Psoas muscle (tissue), 8 donors: ENCODE measurements around the gene RAI2. TPM values are rescaled to one million over a fixed set of nuclear protein-coding genes. Genes with fewer than 3 reads are reported as not detected.

Source experiments
- ATAC-seq, 4 donors: fragments of 200-7000 bp; cut with Tn5 transposase; one replicate each; pipeline ENCODE4 v1.9.1; 2020; ENCODE audit warnings: moderate library complexity in 3 of 4, mild to moderate bottlenecking in 2 of 4
- DNase-seq, 2 donors: peaks; one replicate each; pipeline ENCODE4 v3.0.0-alpha.2; 2020
- H3K27ac ChIP-seq: fragments of 200-600 bp; one replicate; pipeline ENCODE4 v1.8.0; 2022
- H3K27me3 ChIP-seq, 3 donors: fragments of 200-600 bp in 1 of 3; one replicate each; pipeline versions ENCODE4 v1.6.1 to v1.8.0; 2013 to 2022; ENCODE audit warnings: low read length in 2 of 3, mild to moderate bottlenecking in 2 of 3, moderate library complexity in 1 of 3; ENCODE audit not compliant: insufficient read depth in 3 of 3
- H3K36me3 ChIP-seq, 2 donors: fragments of 200-600 bp in 1 of 2; one replicate each; pipeline versions ENCODE4 v1.6.1 to v1.8.0; 2013 to 2022; ENCODE audit warnings: low read depth in 1 of 2, mild to moderate bottlenecking in 1 of 2, moderate library complexity in 1 of 2; ENCODE audit not compliant: insufficient read depth in 1 of 2
- H3K4me1 ChIP-seq: fragments of 200-600 bp; one replicate; pipeline ENCODE4 v1.8.0; 2022
- H3K4me3 ChIP-seq: fragments of 200-600 bp; one replicate; pipeline ENCODE4 v1.8.0; 2022; ENCODE audit warnings: mild to moderate bottlenecking
- H3K9me3 ChIP-seq: fragments of 200-600 bp; one replicate; pipeline ENCODE4 v1.8.0; 2022
- WGBS, 3 donors: extraction: QIAGEN DNeasy Blood & Tissue Kit; methylation state at CpG; one replicate each; pipeline versions ENCODE4 v1.1.6 to v1.1.7; 2013; 5-methylcytosine and 5-hydroxymethylcytosine counted together
- intact Hi-C, 2 donors: fragments of 100-400 bp; cut with DNase I; formaldehyde crosslinking; loops; one replicate each; pipeline versions ENCODE4 v1.11.0 to v1.14.2; 2022
- polyA plus RNA-seq, 3 donors: library from polyadenylated mRNA; stranded (reverse); fragments of 200-250 nt; gene quantifications; one replicate each; pipeline ENCODE4 v1.2.3, GENCODE V29; 2013
- total RNA-seq, 4 donors: library from RNA; stranded (reverse); fragmentation: NEBNext Ultra II Directional in 2 of 4; extraction: Animal tissue kit (Norgen Biotek cat#: 25700) in 2 of 4; gene quantifications; one replicate each; pipeline versions ENCODE4 v1.2.1 to v1.2.4, GENCODE V29; 2021 to 2023
- TF ChIP-seq, protein P1 (sequence below): fragments of 200-600 bp; IDR thresholded peaks from one replicate; pipeline ENCODE4 v1.8.0; 2022; ENCODE audit warnings: antibody characterized with exemption
- donor health status: healthy with polysubstance abuse.
- donor health status: DM: no; HTN: no; CAD: no; lungs with moderate emphysema.
- donor health status: Bipolar disorder and iron deficiency.
- donor health status: healthy.
- donor health status: DM: yes; HTN: yes; CAD: no.
- donor health status: DM: no; HTN: no; CAD: no.
- donor health status: DM: no; HTN: no; CAD: no.
- donor health status: DM: yes; HTN: yes; CAD: no.

The RAI2 gene
- total and polyA plus RNA-seq, 7 donors: 3.2 to 6.3 (median 4.2) TPM

DNA sequence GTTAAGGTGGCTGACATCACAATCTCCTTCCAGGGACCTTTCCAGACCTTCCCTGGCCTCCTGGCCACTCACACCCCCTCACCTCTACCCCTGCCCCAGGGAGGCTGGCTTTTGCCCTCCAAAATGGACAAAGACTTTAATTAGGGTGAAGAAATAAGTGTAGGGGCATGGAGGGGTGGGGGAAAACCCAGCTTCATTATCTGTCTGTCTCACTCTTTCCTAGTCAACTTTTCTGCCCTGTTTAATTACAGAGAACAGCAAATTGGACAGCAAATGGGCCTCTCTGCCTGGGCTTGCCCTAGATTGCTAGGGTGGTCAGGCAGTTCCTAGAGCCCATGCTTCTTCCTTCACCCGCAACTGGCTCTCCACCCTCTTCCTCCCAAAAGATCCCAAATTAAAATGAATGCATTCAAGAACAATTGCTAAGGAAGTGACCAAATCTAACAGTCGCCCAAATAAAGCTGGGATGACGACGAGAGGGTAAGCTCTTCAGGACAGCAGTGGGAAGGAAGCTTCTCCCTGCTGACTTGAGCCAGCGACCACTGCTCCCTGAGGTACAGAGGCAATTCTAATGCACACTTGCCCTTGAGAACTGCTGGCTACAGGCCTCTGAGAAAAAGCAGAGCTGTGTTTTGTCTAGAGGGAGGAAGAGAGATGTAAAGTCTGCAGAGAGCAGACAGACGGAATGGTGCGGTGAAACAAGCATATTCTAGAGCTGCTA is 12.4 kb downstream of the RAI2 start:
- no peak for ATAC-seq
- 53 to 79% (median 74%) methylated on average over 7 of the region's 7 CpGs for WGBS, 3 donors
- no peak overlapping the region for H3K27ac ChIP-seq
- no peak for DNase-seq
- no peaks in the 10 kb centered on the region for H3K4me1 ChIP-seq
- peaks cover 0 to 34% (median 0%) of the 10 kb centered on the region in 3 donors for H3K27me3 ChIP-seq
- intact Hi-C loops: no loop called here
- TF ChIP-seq, protein P1, sequence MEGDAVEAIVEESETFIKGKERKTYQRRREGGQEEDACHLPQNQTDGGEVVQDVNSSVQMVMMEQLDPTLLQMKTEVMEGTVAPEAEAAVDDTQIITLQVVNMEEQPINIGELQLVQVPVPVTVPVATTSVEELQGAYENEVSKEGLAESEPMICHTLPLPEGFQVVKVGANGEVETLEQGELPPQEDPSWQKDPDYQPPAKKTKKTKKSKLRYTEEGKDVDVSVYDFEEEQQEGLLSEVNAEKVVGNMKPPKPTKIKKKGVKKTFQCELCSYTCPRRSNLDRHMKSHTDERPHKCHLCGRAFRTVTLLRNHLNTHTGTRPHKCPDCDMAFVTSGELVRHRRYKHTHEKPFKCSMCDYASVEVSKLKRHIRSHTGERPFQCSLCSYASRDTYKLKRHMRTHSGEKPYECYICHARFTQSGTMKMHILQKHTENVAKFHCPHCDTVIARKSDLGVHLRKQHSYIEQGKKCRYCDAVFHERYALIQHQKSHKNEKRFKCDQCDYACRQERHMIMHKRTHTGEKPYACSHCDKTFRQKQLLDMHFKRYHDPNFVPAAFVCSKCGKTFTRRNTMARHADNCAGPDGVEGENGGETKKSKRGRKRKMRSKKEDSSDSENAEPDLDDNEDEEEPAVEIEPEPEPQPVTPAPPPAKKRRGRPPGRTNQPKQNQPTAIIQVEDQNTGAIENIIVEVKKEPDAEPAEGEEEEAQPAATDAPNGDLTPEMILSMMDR: no peak
- no peak overlapping the region for H3K4me3 ChIP-seq
- H3K9me3 ChIP-seq: no peaks in the 10 kb centered on the region
- no peaks in the 10 kb centered on the region for H3K36me3 ChIP-seq

DNA sequence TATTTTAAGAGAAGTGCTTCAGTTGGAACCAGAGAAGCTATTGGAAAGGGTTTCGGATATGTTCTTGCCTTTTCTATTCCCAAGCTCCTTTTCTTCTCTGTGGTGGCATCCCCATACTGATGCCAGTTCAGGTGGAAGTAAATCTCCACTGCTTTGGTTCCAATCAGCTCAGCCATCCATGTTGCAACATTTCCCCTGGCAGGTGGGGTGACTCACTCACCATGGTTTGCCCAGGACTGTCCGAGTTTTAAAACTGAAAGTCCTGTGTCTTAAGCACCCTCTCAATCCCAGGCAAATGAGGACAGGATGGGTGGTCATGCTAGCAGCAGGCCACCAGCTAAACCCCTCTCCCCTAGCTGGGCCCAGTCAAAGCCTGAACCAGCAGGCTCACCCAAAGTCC is 15.1 kb downstream of the RAI2 start:
- Histone ChIP-seq H3K27me3 (peaks cover 0 to 21% (median 0%) of the 10 kb centered on the region in 3 donors), H3K4me1 (no peaks in the 10 kb centered on the region), H3K27ac (no peak overlapping the region), H3K9me3 (no peaks in the 10 kb centered on the region), H3K36me3 (no peaks in the 10 kb centered on the region), H3K4me3 (no peak overlapping the region)
- intact Hi-C loops: no loop called here
- no peak for DNase-seq
- 46 to 71% (median 66%) methylated on average over 2 of the region's 2 CpGs for WGBS, 3 donors
- ATAC-seq: no peak
- TF ChIP-seq, protein P1: no peak

DNA sequence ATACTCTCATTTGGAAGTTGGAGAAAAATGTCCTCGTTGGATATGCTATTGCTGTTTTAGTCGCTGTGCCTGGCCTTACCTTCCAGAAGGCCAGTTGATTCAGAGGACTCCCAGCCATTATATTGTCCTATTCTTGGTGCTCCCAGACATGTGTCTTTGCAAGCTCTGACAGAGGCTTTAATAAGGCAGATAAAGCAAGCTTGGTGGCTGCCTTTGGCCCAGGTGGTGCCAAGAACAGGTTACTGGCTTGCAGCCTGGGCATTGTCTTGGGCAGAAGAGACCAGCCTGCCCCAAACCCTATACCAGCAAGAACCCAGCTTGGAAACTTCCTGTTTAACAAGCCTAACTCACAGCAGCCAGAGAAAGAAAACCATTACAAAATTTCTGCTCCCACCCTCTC is 16.9 kb downstream of the RAI2 start:
- ATAC-seq (no peak), DNase-seq (no peak)
- Histone ChIP-seq H3K36me3 (no peaks in the 10 kb centered on the region), H3K27ac (no peak overlapping the region), H3K9me3 (no peaks in the 10 kb centered on the region), H3K27me3 (peaks cover 0 to 15% (median 0%) of the 10 kb centered on the region in 3 donors), H3K4me3 (no peak overlapping the region), H3K4me1 (no peaks in the 10 kb centered on the region)
- 39 to 56% (median 52%) methylated on average over 2 of the region's 2 CpGs for WGBS, 3 donors
- intact Hi-C loops: no loop called here
- TF ChIP-seq, protein P1: no peak

DNA sequence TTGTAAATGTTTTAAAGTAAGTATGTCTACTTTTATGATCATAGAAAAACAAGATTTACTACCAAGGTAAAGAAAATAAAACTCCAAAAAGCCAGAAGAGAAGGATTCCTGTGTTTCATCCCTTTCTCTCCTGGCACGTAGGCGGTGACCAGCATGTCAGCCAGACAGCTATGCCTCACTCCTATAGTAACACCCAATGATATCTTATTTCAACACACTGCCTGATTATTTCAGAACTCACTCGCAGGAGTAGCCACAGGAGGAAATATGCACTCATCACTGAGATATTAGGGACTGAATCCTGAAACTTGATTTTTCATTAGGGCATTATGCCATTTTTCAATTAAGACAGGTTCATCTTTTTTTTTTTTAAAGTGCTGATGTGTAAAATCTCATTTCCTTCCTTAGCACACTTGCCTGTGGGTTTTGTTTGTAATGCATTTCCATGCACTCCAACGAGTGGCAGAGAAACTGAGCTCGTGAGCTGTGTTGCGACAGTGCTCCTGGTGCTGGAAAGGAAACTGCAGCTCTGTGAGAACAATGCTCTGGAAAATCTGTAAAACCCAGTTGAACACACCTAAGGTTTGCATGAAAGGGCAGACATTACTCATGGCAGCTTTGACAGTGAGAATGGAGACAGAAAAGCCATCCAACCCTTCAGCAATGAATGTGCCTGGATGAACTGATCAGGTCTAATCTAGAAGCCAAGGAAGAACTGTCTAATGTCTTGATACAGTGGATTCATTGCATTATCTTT is 18.2 kb downstream of the RAI2 start:
- peak in 1 of 4 donors; percentile 40 for ATAC-seq

More for the DNA sequence above, 18.2 kb downstream of the RAI2 start:
- no peak for DNase-seq
- Histone ChIP-seq H3K4me1 (no peaks in the 10 kb centered on the region), H3K36me3 (no peaks in the 10 kb centered on the region), H3K27me3 (peaks cover 0 to 21% (median 0%) of the 10 kb centered on the region in 3 donors), H3K4me3 (no peak overlapping the region), H3K27ac (no peak overlapping the region), H3K9me3 (no peaks in the 10 kb centered on the region)
- intact Hi-C loops: no loop called here
- TF ChIP-seq, protein P1: no peak
- 43 to 57% (median 51%) methylated on average over 6 of the region's 6 CpGs for WGBS, 3 donors
